ENCODE results near the gene NPHP4.

NPHP4 gene

GRCh38 chr1:5831600-5832335, 160.5 kb downstream of the NPHP4 start:
- no peak for DNase-seq (ENCODE audit: low read depth in 2 of 2)

- no peak for DNase-seq (ENCODE audit: low read depth in 2 of 2)
Measured at GRCh38 chr1:5830771-5831599, 161.2 kb downstream of the NPHP4 start.

- no peak for DNase-seq (ENCODE audit: low read depth in 2 of 2)
Measured at GRCh38 chr1:5829414-5829813, 162.8 kb downstream of the NPHP4 start.

GRCh38 chr1:5828308-5828935, 163.8 kb downstream of the NPHP4 start:
- DNase-seq (ENCODE audit: low read depth in 2 of 2) = no peak

GRCh38 chr1:5827516-5827915, 164.7 kb downstream of the NPHP4 start:
- DNase-seq (ENCODE audit: low read depth in 2 of 2) = no peak

GRCh38 chr1:5826601-5827000, 165.6 kb downstream of the NPHP4 start:
- DNase-seq (ENCODE audit: low read depth in 2 of 2) = no peak

GRCh38 chr1:5822726-5823125, 169.5 kb downstream of the NPHP4 start:
- no peak for DNase-seq (ENCODE audit: low read depth in 2 of 2)

GRCh38 chr1:5822266-5822665, 170.0 kb downstream of the NPHP4 start:
- DNase-seq (ENCODE audit: low read depth in 2 of 2) = no peak

- no peak for DNase-seq (ENCODE audit: low read depth in 2 of 2)
Measured at GRCh38 chr1:5821540-5822176, 170.6 kb downstream of the NPHP4 start.

GRCh38 chr1:5820026-5820421, 172.2 kb downstream of the NPHP4 start:
- no peak for DNase-seq (ENCODE audit: low read depth in 2 of 2)

GRCh38 chr1:5819391-5820025, 172.7 kb downstream of the NPHP4 start:
- DNase-seq (ENCODE audit: low read depth in 2 of 2) = no peak

- DNase-seq (ENCODE audit: low read depth in 2 of 2) = no peak
Measured at GRCh38 chr1:5818755-5819154, 173.5 kb downstream of the NPHP4 start.

GRCh38 chr1:5815716-5816115, 176.5 kb downstream of the NPHP4 start:
- DNase-seq (ENCODE audit: low read depth in 2 of 2) = no peak

GRCh38 chr1:5815211-5815610, 177.0 kb downstream of the NPHP4 start:
- no peak for DNase-seq (ENCODE audit: low read depth in 2 of 2)

GRCh38 chr1:5814046-5814619, 178.1 kb downstream of the NPHP4 start:
- no peak for DNase-seq (ENCODE audit: low read depth in 2 of 2)

GRCh38 chr1:5813480-5813879, 178.7 kb downstream of the NPHP4 start:
- no peak for DNase-seq (ENCODE audit: low read depth in 2 of 2)
